Peyer's patch (tissue), 4 donors: Measurements from ENCODE around the gene MYO18B.

Source experiments
- CTCF ChIP-seq, 6 experiments: fragments of 450-650 bp in 4 of 6; fragments of 200-600 bp in 2 of 6; sonication (generic) in 1 of 6; IDR thresholded peaks; one replicate each; pipeline ENCODE4 v1.5.1; 2017 to 2019; ENCODE audit warnings: antibody characterized with exemption in 6 of 6, mild to moderate bottlenecking in 3 of 6, moderate library complexity in 1 of 6
- POLR2A ChIP-seq, 2 donors: fragments of 450-650 bp; IDR thresholded peaks; one replicate each; pipeline ENCODE4 v1.5.1; 2017; ENCODE audit warnings: antibody characterized with exemption in 2 of 2, mild to moderate bottlenecking in 2 of 2, moderate library complexity in 2 of 2

- TF ChIP-seq CTCF (IDR thresholded peaks at IDR 0.05), result no peak
- no peak for TF ChIP-seq POLR2A (IDR thresholded peaks at IDR 0.05)
Observed at GRCh38 chr22:25992331-25992730, 250.3 kb downstream of the MYO18B start.
